Stimulated activated CD4-positive, alpha-beta T cell treated with anti-CD3 and anti-CD28 coated beads, Interleukin-15, amount 100 ng/mL, for 48 hours (primary cell): ENCODE data around the gene DACT2.

Experiments used
- DNase-seq, 2 donors: peaks; one replicate each; pipeline ENCODE4 v3.0.0-alpha.2; 2020; ENCODE audit warnings: low read depth in 2 of 2

DACT2 gene

GRCh38 chr6:168265827-168266815, 53.5 kb downstream of the DACT2 start:
- no peak for DNase-seq

GRCh38 chr6:168265394-168265793, 54.2 kb downstream of the DACT2 start:
- no peak for DNase-seq

DNA sequence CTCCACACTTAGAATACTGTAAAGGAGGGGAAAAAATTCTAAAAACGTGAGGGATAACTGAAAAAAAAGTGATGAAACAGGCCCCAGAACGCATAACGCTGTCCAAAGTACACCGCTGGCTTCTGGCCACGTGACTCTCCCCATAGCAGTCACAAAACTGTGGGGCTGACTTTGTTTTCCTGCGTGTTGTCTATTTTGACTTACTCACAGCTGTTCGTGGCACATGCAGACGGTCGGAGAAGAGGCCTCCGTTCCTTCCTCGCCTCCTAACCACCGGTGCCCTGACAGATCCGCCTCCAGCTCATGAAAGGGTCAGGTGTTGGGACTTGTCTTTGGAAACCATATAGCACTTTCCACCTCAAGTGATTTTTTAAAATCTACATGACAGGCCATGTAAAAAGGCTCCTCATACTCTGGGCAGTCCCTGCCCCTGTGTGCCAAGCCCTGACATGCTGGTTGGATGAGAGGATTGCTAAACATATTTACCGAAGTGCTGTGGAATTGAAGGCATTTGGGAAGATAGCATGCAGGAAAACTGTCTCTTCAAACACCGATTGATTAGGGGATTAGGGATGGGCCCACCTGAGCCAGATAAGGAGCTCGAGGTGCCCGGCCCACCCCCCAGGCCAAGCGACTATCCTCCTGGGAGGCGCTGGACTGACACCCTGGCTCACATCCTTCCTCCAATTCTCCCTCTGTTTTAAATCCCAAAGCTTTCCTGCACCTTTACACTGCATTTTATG, 54.8 kb downstream of the DACT2 start:
- no peak for DNase-seq

DNA sequence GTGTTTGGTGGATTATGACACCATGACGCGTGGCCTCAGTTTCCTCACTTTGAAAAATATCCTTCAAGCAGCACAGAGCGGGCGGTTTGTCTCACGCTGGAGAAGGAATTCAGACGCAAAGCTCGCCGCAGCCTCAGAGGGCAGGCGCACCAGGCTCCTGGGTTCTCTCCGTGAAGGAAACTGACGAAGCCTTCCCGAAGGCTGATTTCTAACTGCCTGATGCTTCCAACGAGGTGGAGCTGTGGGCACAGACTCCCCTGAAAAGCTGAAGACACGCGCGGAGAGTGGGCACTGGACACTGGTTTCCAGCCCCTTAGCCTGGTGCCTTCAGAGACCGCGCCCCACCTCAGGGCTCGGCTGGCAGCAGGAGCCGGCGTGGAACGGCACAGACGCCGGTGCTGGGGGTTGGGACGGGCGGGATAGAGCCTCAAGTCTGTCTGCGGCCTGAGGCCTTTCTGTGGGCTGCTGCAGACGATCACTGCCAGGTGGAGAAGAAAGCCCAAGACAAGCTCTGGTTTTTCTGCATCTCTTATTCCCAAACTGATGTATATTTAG, 56.1 kb downstream of the DACT2 start:
- no peak for DNase-seq

DNA sequence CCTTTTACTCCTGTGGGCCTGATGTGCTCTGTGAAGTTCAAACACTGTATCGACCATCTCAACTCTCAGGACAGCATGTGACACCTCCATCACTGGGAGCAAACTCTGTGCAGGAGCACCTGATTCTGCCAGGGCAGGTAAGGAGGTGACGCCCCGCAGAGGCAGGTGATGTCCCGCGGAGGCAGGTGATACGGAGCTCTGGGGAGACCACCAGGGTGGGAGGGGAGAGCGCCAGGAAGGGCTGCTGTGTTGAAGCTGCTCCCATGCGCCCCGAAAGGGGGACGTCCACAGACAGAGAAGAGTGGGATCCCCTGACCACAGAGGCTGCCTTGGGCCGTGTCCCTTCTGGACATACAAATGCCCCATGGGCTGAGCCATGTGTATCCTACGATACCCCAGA, 58.3 kb downstream of the DACT2 start:
- DNase-seq, result no peak

GRCh38 chr6:168260420-168260987, 59.1 kb downstream of the DACT2 start:
- DNase-seq, result no peak

GRCh38 chr6:168258795-168259194, 60.8 kb downstream of the DACT2 start:
- DNase-seq, result no peak

DNA sequence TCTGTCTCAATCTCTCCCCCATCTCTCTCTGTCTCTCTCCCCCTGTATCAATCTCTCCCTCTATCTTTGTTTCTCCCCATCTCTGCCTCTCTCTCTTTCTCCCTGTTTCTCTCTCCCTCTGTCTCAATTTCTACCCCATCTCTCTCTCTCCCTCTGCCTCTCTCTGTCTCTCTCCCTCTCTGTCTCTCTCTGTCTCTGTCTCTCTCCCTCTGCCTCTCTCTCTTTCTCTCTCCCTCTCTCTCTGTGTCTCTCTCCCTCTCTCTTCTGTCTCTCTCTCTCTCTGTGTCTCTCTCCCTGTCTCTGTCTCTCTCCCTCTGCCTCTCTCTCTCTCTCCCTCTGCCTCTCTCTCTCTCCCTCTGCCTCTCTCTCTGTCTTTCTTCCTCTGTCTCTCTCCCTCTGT, 62.6 kb downstream of the DACT2 start:
- DNase-seq, result no peak
